Transverse colon (tissue), 4 donors: ENCODE data around the gene ARMC8. TPM values are rescaled to one million over a fixed set of nuclear protein-coding genes. Genes with fewer than 3 reads are reported as not detected.

Experiments used
- DNase-seq: peaks from one replicate; pipeline ENCODE4 v3.0.0-alpha.2; 2019
- H3K27ac ChIP-seq, 4 donors: fragments of 200-600 bp; sonication (generic); 2 replicates each; pipeline ENCODE4 v1.5.1; 2016 to 2018; ENCODE audit warnings: inconsistent platforms in 4 of 4
- H3K27me3 ChIP-seq: fragments of 200-600 bp; sonication (generic); 2 replicates; pipeline ENCODE4 v1.5.1; 2017; ENCODE audit warnings: inconsistent platforms
- H3K36me3 ChIP-seq, 4 donors: fragments of 200-600 bp; sonication (generic); 2 replicates each; pipeline ENCODE4 v1.5.1; 2017 to 2019; ENCODE audit warnings: inconsistent platforms in 4 of 4
- H3K4me1 ChIP-seq, 4 donors: fragments of 200-600 bp; sonication (generic); 2 replicates each; pipeline ENCODE4 v1.5.1; 2017 to 2020; ENCODE audit warnings: inconsistent platforms in 4 of 4
- H3K4me3 ChIP-seq, 4 donors: fragments of 200-600 bp; sonication (generic); 1 replicate in 1 of 4; 2 replicates in 3 of 4; pipeline versions ENCODE4 v1.5.1 to v1.6.1; 2017 to 2019; ENCODE audit warnings: inconsistent platforms in 4 of 4
- H3K9me3 ChIP-seq, 2 donors: fragments of 200-600 bp; sonication (generic); 2 replicates each; pipeline ENCODE4 v1.5.1; 2017 to 2019; ENCODE audit warnings: inconsistent platforms in 2 of 2
- EP300 ChIP-seq: sonication (generic); formaldehyde crosslinking; IDR thresholded peaks from one replicate; pipeline ENCODE4 v1.6.1; 2017; ENCODE audit warnings: antibody characterized with exemption, low read depth
- POLR2A ChIP-seq: fragments of 450-650 bp; IDR thresholded peaks from one replicate; pipeline ENCODE4 v1.6.1; 2016; ENCODE audit warnings: antibody characterized with exemption, mild to moderate bottlenecking, moderate library complexity
- POLR2AphosphoS5 ChIP-seq, 3 donors: sonication (generic); formaldehyde crosslinking; IDR thresholded peaks; one replicate each; pipeline ENCODE4 v1.6.1; 2016; ENCODE audit warnings: antibody characterized with exemption in 3 of 3
- WGBS, 2 donors: methylation state at CpG; one replicate each; pipeline ENCODE4 v1.1.5; 2018; ENCODE audit warnings: low coverage in 1 of 2; 5-methylcytosine and 5-hydroxymethylcytosine counted together
- in situ Hi-C, 4 donors: fragments of 200-750 bp; cut with MboI; loops; one replicate each; pipeline versions ENCODE4 v1.15.0 to v1.15.1; 2017; ENCODE audit warnings: low sequenced_read_pairs in 3 of 4, low pct_ligation_motif_present in 1 of 4, low pct_unique_long_range_greater_than_20kb in 1 of 4
- intact Hi-C: fragments of 100-400 bp; cut with DNase I; formaldehyde crosslinking; loops from one replicate; pipeline ENCODE4 v1.15.1; 2023; ENCODE audit warnings: low total_unique reads
- total RNA-seq, 4 donors: library from RNA; depleted of rRNA; stranded (reverse); fragments of >200 nt; gene quantifications; one replicate each; pipeline ENCODE4 v1.1.0, GENCODE V29; 2016
- TF ChIP-seq, protein P1 (sequence below), 5 experiments: fragments of 200-600 bp in 3 of 5; fragments of 450-650 bp in 2 of 5; sonication (generic) in 3 of 5; IDR thresholded peaks; 1 replicate in 2 of 5; 2 replicates in 3 of 5; pipeline ENCODE4 v1.5.1; 2016 to 2017; ENCODE audit warnings: antibody characterized with exemption in 5 of 5, inconsistent platforms in 3 of 5, mild to moderate bottlenecking in 2 of 5, moderate library complexity in 1 of 5

ARMC8 gene
- total RNA-seq, 4 donors from 2014 or later = 48.1 to 63.8 (median 60.3) TPM

DNA sequence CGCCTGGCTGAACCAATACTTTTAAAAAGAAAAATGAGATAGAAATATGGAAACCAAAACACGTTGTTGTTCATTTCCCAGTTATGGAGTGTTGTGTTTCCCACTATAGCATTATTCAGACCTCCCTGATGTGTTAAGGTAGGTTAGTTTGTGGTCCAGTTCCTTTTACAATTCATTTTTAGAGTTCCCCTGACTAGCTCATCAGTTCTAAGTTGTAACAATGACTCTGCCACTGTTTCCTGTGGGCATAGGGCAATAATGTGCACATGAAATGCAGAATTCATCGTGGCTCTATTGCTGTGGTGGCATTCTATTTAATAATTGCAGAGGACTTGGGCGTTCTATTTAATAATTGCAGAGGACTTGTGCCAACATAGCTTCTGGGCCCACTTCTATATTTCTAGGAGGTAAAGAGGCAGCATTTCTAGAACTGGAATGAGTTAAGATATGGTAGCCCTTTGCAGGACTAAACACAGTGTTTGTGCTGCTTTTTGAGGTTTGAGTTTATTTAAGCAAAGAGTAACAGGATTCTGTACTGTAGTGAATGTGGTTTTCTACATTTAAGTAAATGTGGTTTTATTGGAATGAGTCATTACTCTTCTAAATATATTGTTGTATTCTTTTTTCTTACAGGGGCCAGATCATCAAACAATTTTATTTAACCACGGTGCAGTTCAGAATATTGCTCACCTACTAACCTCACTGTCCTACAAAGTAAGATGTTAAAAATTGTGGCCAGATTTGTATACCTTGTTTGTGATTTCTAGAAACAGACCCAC is 47.5 kb downstream of the ARMC8 start:
- no peak overlapping the region for H3K4me3 ChIP-seq
- no peaks in the 10 kb centered on the region for H3K27me3 ChIP-seq
- WGBS, 2 donors = 78% methylated on average over 4 to 5 of the region's 5 CpGs
- H3K4me1 ChIP-seq = no peaks in the 10 kb centered on the region
- no peaks in the 10 kb centered on the region for H3K9me3 ChIP-seq
- TF ChIP-seq, protein P1, sequence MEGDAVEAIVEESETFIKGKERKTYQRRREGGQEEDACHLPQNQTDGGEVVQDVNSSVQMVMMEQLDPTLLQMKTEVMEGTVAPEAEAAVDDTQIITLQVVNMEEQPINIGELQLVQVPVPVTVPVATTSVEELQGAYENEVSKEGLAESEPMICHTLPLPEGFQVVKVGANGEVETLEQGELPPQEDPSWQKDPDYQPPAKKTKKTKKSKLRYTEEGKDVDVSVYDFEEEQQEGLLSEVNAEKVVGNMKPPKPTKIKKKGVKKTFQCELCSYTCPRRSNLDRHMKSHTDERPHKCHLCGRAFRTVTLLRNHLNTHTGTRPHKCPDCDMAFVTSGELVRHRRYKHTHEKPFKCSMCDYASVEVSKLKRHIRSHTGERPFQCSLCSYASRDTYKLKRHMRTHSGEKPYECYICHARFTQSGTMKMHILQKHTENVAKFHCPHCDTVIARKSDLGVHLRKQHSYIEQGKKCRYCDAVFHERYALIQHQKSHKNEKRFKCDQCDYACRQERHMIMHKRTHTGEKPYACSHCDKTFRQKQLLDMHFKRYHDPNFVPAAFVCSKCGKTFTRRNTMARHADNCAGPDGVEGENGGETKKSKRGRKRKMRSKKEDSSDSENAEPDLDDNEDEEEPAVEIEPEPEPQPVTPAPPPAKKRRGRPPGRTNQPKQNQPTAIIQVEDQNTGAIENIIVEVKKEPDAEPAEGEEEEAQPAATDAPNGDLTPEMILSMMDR (IDR thresholded peaks at IDR 0.05) = no peak
- no peak for TF ChIP-seq EP300
- no peak for TF ChIP-seq POLR2A
- TF ChIP-seq POLR2AphosphoS5 (IDR thresholded peaks at IDR 0.05) = no peak
- intact Hi-C loops (no loop called here), in situ Hi-C loops (no loop called here)
- H3K36me3 ChIP-seq = peaks cover 0 to 57% (median 24%) of the 10 kb centered on the region in 4 donors
- no peak for DNase-seq
- no peak overlapping the region for H3K27ac ChIP-seq

DNA sequence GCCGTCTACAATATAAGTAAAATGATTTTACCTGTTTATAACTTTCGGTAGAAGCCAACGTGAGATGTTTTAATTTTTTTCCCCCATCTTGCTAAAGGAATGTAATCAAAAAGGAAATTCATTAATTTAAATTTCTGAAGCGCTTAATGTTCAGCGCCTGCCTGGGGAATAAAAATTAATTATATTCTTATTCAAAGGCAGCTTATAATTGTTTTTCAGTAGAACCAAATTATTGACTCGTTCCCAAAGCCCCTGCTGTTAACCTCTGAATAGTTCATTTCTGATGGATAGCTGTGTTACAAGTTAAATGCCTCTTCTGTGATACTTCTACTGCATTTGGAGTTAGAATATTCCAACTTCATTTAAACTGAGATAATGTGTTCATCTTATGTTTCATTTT is 51.6 kb downstream of the ARMC8 start:
- no peak for DNase-seq
- Histone ChIP-seq H3K36me3 (peaks cover 0 to 66% (median 28%) of the 10 kb centered on the region in 4 donors), H3K27me3 (no peaks in the 10 kb centered on the region), H3K9me3 (no peaks in the 10 kb centered on the region), H3K27ac (no peak overlapping the region), H3K4me3 (no peak overlapping the region), H3K4me1 (no peaks in the 10 kb centered on the region)
- in situ Hi-C loops = no loop called here
- WGBS, 2 donors = 92 to 93% methylated on average over 6 of the region's 6 CpGs
- intact Hi-C loops = no loop called here
- TF ChIP-seq POLR2A (no peak), EP300 (no peak)

DNA sequence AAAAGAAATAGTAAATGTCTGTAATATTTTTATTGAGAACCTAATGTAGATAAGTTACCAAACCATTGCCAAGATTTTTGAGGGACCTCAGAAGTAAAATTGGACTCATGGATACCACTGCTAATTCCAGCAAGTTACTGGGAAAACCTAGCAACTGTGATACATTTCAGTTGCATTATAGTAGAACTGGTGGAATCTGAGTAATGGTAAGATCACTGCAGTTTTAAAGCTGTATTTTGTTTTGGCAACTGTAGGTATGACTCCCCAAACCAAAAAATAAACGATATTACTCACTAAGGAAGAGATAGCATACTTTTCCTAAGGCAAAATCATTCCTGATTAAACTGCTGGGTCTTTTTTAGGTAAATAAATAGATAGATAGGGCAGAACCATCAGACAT is 54.0 kb downstream of the ARMC8 start:
- Histone ChIP-seq H3K27me3 (no peaks in the 10 kb centered on the region), H3K27ac (no peak overlapping the region), H3K4me1 (no peaks in the 10 kb centered on the region), H3K4me3 (no peak overlapping the region), H3K36me3 (peaks cover 0 to 70% (median 28%) of the 10 kb centered on the region in 4 donors), H3K9me3 (no peaks in the 10 kb centered on the region)
- intact Hi-C loops = no loop called here
- TF ChIP-seq POLR2A = no peak
- no peak for TF ChIP-seq EP300
- WGBS, 2 donors = 88 to 92% methylated on average over 1 of the region's 1 CpG
- DNase-seq = no peak
- in situ Hi-C loops = no loop called here

DNA sequence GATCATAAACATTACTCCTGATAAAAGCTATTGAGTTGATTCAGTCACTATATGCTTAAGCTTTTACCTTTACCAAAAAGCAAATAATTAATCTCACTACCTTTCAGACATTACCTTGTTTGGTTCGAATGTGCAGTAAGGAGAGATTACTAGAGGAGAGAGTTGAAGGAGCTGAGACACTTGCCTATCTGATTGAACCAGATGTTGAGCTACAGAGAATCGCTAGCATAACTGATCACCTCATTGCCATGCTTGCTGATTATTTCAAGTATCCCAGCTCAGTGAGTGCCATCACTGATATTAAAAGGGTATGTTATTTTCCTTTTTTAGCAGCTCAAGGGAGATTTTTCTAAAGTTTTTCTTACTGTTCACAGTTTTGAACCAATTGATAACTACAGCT is 54.6 kb downstream of the ARMC8 start:
- no peak for DNase-seq
- H3K9me3 ChIP-seq = no peaks in the 10 kb centered on the region
- H3K4me3 ChIP-seq = no peak overlapping the region
- intact Hi-C loops (no loop called here), in situ Hi-C loops (no loop called here)
- TF ChIP-seq POLR2AphosphoS5 (IDR thresholded peaks at IDR 0.05) (no peak), POLR2A (no peak), EP300 (no peak)
- TF ChIP-seq, protein P1 (IDR thresholded peaks at IDR 0.05) = no peak
- WGBS, 2 donors = 95 to 97% methylated on average over 2 of the region's 2 CpGs
- no peak overlapping the region for H3K27ac ChIP-seq
- no peaks in the 10 kb centered on the region for H3K4me1 ChIP-seq
- peaks cover 0 to 64% (median 25%) of the 10 kb centered on the region in 4 donors for H3K36me3 ChIP-seq
- H3K27me3 ChIP-seq = no peaks in the 10 kb centered on the region

DNA sequence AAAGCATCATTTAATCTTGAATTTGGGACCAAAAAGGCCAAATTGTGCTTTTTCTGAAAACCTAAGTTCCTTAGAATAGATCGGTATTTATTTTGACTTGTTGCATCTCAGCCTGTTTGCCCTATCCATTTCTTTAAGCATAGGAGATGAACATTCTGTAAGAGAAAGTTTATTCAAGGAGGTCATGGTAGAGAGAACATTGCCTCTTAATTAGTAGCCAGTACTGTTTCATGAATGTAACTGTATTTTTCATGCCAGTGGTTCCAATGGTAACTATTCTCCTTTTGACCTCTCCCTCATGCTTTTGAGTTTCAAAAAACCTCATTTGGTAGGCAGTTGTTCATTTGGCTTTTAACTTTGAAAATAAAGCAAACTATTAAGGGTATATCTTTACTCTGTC is 55.4 kb downstream of the ARMC8 start:
- no peak overlapping the region for H3K27ac ChIP-seq
- 100% methylated on average over 1 of the region's 1 CpG for WGBS, 2 donors
- H3K27me3 ChIP-seq = no peaks in the 10 kb centered on the region
- in situ Hi-C loops = no loop called here
- H3K9me3 ChIP-seq = no peaks in the 10 kb centered on the region
- H3K4me3 ChIP-seq = no peak overlapping the region
- peaks cover 0 to 56% (median 21%) of the 10 kb centered on the region in 4 donors for H3K36me3 ChIP-seq
- intact Hi-C loops = no loop called here
- H3K4me1 ChIP-seq = no peaks in the 10 kb centered on the region
- no peak for DNase-seq
- TF ChIP-seq EP300 (no peak), POLR2A (no peak), POLR2AphosphoS5 (IDR thresholded peaks at IDR 0.05) (no peak)
- TF ChIP-seq, protein P1 (IDR thresholded peaks at IDR 0.05) = no peak
